Measurements from ENCODE around the gene PAWR. TPM values are rescaled to one million over a fixed set of nuclear protein-coding genes. Genes with fewer than 3 reads are reported as not detected.

The PAWR gene
- total and polyA plus RNA-seq, 2 of the 13 experiments (the other 11 are each of a cell fraction or from before 2014, with no cell fraction given), result 29.1 to 36.1 TPM

- TF ChIP-seq ZFP36L1 (CRISPR knock-in tag; IDR thresholded peaks at IDR 0.05) (no peak), EP300 (IDR thresholded peaks at IDR 0.05; ENCODE audit: low read depth in 2 of 2, low read length in 2 of 2) (peak; percentile 59 to 90), EP300 (CRISPR knock-in tag; IDR thresholded peaks at IDR 0.05; ENCODE audit: borderline replicate concordance) (peak; percentile 21; the same call in 1 of the 2 replicates), SRSF9 (IDR thresholded peaks at IDR 0.05; ENCODE audit: borderline replicate concordance, insufficient read depth, low read depth, low read length, poor library complexity, severe bottlenecking) (no peak), ZMYM4 (CRISPR knock-in tag; IDR thresholded peaks at IDR 0.05) (peak; percentile 72), ZNF639 (CRISPR knock-in tag; conservative IDR thresholded peaks at IDR 0.05) (no peak), GPN1 (CRISPR knock-in tag; IDR thresholded peaks at IDR 0.05; ENCODE audit: borderline replicate concordance) (no peak), ZNF776 (CRISPR knock-in tag; IDR thresholded peaks at IDR 0.05) (no peak), SKI (IDR thresholded peaks at IDR 0.05; ENCODE audit: partially characterized antibody) (peak; percentile 24), TARDBP (CRISPR knock-in tag; IDR thresholded peaks at IDR 0.05) (peak; percentile 59; the same call in 1 of the 2 replicates), KAT8 (CRISPR knock-in tag; IDR thresholded peaks at IDR 0.05) (peak; percentile 70), PLRG1 (conservative IDR thresholded peaks at IDR 0.05) (no peak), ZNF143 (CRISPR knock-in tag; IDR thresholded peaks at IDR 0.05) (no peak), ZNF747 (CRISPR knock-in tag; IDR thresholded peaks at IDR 0.05; ENCODE audit: borderline replicate concordance) (peak; percentile 33; the same call in 1 of the 2 replicates), ZNF451 (CRISPR knock-in tag; IDR thresholded peaks at IDR 0.05) (no peak), ARNTL (CRISPR knock-in tag; IDR thresholded peaks at IDR 0.05) (peak; percentile 34; the same call in 1 of the 2 replicates), NFYB (CRISPR knock-in tag; IDR thresholded peaks at IDR 0.05) (no peak), ZFYVE20 (CRISPR knock-in tag; IDR thresholded peaks at IDR 0.05; ENCODE audit: borderline replicate concordance, low read depth) (no peak), WIZ (CRISPR knock-in tag; IDR thresholded peaks at IDR 0.05) (no peak), KDM5B (CRISPR knock-in tag; IDR thresholded peaks at IDR 0.05; ENCODE audit: borderline replicate concordance) (no peak), TAF1 (CRISPR knock-in tag; IDR thresholded peaks at IDR 0.05) (no peak), ZNF207 (IDR thresholded peaks at IDR 0.05; ENCODE audit: borderline replicate concordance) (no peak), FIP1L1 (IDR thresholded peaks at IDR 0.05; ENCODE audit: borderline replicate concordance, insufficient read depth, low read depth, low read length) (no peak), DR1 (CRISPR knock-in tag; IDR thresholded peaks at IDR 0.05) (no peak), AGO2 (optimal IDR thresholded peaks at IDR 0.05; ENCODE audit: low read depth, low read length) (no peak)
- TF ChIP-seq, protein P1, sequence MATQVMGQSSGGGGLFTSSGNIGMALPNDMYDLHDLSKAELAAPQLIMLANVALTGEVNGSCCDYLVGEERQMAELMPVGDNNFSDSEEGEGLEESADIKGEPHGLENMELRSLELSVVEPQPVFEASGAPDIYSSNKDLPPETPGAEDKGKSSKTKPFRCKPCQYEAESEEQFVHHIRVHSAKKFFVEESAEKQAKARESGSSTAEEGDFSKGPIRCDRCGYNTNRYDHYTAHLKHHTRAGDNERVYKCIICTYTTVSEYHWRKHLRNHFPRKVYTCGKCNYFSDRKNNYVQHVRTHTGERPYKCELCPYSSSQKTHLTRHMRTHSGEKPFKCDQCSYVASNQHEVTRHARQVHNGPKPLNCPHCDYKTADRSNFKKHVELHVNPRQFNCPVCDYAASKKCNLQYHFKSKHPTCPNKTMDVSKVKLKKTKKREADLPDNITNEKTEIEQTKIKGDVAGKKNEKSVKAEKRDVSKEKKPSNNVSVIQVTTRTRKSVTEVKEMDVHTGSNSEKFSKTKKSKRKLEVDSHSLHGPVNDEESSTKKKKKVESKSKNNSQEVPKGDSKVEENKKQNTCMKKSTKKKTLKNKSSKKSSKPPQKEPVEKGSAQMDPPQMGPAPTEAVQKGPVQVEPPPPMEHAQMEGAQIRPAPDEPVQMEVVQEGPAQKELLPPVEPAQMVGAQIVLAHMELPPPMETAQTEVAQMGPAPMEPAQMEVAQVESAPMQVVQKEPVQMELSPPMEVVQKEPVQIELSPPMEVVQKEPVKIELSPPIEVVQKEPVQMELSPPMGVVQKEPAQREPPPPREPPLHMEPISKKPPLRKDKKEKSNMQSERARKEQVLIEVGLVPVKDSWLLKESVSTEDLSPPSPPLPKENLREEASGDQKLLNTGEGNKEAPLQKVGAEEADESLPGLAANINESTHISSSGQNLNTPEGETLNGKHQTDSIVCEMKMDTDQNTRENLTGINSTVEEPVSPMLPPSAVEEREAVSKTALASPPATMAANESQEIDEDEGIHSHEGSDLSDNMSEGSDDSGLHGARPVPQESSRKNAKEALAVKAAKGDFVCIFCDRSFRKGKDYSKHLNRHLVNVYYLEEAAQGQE (IDR thresholded peaks at IDR 0.05; ENCODE audit: borderline replicate concordance in 1 of 2, low read depth in 1 of 2, low read length in 2 of 2), result no peak
- TF ChIP-seq, protein P2, sequence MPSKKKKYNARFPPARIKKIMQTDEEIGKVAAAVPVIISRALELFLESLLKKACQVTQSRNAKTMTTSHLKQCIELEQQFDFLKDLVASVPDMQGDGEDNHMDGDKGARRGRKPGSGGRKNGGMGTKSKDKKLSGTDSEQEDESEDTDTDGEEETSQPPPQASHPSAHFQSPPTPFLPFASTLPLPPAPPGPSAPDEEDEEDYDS (CRISPR knock-in tag; IDR thresholded peaks at IDR 0.05), result no peak
These were observed 130.4 kb downstream of the PAWR start (continued) for GRCh38 chr12:79560225-79560889.
